Measurements from ENCODE around the gene UFSP1. TPM values are rescaled to one million over a fixed set of nuclear protein-coding genes. Genes with fewer than 3 reads are reported as not detected.

Gene UFSP1
- total and polyA plus RNA-seq, 2 of the 13 experiments (the other 11 are each of a cell fraction or from before 2014, with no cell fraction given), result 0.65 to 3.3 TPM

DNA sequence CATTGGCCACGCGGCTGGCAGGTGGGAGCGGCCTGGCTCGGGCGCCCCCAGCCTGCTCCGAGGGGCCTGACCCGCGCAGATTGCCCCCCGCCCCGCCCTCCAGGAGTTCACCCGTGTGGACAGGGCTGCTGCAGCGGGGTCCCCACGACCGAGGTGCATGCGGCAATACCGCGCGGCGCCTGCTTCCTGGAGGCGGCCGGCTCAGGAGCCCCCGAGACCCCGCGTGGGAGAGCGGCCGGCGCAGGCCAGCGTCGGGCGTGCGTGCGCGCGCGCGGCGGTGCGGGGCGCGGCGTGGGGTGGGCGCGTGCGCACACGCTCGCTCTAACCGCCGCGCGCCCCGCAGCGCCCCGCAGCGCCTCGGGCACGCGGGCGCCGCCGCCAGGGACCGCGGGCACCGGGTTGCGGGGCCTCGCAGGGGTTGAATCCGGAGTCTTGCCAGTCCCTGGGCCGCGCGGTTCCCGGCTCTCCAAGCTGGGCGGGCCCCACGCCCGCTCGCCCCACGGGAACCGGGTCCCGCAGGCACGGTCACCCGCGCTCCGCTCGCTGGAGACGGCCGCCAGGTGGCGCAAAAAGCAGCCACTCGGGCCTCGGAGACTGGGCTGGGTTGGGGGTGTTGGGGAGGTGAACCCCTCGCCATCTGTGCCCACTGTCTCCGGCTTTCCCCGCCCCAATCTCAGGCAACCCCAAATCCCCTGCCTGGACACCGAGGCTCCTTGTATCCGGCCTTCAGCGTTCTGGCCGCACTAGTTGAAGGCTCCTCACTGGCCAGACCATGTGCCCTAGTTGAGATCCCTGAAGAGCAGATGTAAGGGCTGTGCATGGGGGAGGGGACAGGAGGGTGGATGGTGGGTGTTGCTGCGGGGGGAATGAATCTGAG, 7.5 kb upstream of the UFSP1 start (continued):
- TF ChIP-seq MXD4 (CRISPR knock-in tag; IDR thresholded peaks at IDR 0.05) (no peak), KDM3A (CRISPR knock-in tag; IDR thresholded peaks at IDR 0.05; ENCODE audit: low read depth) (no peak), ZMAT3 (CRISPR knock-in tag; conservative IDR thresholded peaks at IDR 0.05) (no peak), HOXA7 (CRISPR knock-in tag; IDR thresholded peaks at IDR 0.05) (no peak), ZNF256 (CRISPR knock-in tag; conservative IDR thresholded peaks at IDR 0.05) (no peak), CBFB (CRISPR knock-in tag; IDR thresholded peaks at IDR 0.05) (no peak), CBX5 (CRISPR knock-in tag; IDR thresholded peaks at IDR 0.05; ENCODE audit: borderline replicate concordance) (no peak)
- TF ChIP-seq, protein P1, sequence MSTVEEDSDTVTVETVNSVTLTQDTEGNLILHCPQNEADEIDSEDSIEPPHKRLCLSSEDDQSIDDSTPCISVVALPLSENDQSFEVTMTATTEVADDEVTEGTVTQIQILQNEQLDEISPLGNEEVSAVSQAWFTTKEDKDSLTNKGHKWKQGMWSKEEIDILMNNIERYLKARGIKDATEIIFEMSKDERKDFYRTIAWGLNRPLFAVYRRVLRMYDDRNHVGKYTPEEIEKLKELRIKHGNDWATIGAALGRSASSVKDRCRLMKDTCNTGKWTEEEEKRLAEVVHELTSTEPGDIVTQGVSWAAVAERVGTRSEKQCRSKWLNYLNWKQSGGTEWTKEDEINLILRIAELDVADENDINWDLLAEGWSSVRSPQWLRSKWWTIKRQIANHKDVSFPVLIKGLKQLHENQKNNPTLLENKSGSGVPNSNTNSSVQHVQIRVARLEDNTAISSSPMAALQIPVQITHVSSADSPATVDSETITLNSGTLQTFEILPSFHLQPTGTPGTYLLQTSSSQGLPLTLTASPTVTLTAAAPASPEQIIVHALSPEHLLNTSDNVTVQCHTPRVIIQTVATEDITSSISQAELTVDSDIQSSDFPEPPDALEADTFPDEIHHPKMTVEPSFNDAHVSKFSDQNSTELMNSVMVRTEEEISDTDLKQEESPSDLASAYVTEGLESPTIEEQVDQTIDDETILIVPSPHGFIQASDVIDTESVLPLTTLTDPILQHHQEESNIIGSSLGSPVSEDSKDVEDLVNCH (CRISPR knock-in tag; IDR thresholded peaks at IDR 0.05), result no peak
- TF ChIP-seq, protein P2, sequence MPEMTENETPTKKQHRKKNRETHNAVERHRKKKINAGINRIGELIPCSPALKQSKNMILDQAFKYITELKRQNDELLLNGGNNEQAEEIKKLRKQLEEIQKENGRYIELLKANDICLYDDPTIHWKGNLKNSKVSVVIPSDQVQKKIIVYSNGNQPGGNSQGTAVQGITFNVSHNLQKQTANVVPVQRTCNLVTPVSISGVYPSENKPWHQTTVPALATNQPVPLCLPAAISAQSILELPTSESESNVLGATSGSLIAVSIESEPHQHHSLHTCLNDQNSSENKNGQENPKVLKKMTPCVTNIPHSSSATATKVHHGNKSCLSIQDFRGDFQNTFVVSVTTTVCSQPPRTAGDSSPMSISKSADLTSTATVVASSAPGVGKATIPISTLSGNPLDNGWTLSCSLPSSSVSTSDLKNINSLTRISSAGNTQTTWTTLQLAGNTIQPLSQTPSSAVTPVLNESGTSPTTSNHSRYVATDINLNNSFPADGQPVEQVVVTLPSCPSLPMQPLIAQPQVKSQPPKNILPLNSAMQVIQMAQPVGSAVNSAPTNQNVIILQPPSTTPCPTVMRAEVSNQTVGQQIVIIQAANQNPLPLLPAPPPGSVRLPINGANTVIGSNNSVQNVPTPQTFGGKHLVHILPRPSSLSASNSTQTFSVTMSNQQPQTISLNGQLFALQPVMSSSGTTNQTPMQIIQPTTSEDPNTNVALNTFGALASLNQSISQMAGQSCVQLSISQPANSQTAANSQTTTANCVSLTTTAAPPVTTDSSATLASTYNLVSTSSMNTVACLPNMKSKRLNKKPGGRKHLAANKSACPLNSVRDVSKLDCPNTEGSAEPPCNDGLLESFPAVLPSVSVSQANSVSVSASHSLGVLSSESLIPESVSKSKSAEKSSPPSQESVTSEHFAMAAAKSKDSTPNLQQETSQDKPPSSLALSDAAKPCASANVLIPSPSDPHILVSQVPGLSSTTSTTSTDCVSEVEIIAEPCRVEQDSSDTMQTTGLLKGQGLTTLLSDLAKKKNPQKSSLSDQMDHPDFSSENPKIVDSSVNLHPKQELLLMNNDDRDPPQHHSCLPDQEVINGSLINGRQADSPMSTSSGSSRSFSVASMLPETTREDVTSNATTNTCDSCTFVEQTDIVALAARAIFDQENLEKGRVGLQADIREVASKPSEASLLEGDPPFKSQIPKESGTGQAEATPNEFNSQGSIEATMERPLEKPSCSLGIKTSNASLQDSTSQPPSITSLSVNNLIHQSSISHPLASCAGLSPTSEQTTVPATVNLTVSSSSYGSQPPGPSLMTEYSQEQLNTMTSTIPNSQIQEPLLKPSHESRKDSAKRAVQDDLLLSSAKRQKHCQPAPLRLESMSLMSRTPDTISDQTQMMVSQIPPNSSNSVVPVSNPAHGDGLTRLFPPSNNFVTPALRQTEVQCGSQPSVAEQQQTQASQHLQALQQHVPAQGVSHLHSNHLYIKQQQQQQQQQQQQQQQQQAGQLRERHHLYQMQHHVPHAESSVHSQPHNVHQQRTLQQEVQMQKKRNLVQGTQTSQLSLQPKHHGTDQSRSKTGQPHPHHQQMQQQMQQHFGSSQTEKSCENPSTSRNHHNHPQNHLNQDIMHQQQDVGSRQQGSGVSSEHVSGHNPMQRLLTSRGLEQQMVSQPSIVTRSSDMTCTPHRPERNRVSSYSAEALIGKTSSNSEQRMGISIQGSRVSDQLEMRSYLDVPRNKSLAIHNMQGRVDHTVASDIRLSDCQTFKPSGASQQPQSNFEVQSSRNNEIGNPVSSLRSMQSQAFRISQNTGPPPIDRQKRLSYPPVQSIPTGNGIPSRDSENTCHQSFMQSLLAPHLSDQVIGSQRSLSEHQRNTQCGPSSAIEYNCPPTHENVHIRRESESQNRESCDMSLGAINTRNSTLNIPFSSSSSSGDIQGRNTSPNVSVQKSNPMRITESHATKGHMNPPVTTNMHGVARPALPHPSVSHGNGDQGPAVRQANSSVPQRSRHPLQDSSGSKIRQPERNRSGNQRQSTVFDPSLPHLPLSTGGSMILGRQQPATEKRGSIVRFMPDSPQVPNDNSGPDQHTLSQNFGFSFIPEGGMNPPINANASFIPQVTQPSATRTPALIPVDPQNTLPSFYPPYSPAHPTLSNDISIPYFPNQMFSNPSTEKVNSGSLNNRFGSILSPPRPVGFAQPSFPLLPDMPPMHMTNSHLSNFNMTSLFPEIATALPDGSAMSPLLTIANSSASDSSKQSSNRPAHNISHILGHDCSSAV (CRISPR knock-in tag; IDR thresholded peaks at IDR 0.05; ENCODE audit: borderline replicate concordance), result no peak
- TF ChIP-seq, protein P3, sequence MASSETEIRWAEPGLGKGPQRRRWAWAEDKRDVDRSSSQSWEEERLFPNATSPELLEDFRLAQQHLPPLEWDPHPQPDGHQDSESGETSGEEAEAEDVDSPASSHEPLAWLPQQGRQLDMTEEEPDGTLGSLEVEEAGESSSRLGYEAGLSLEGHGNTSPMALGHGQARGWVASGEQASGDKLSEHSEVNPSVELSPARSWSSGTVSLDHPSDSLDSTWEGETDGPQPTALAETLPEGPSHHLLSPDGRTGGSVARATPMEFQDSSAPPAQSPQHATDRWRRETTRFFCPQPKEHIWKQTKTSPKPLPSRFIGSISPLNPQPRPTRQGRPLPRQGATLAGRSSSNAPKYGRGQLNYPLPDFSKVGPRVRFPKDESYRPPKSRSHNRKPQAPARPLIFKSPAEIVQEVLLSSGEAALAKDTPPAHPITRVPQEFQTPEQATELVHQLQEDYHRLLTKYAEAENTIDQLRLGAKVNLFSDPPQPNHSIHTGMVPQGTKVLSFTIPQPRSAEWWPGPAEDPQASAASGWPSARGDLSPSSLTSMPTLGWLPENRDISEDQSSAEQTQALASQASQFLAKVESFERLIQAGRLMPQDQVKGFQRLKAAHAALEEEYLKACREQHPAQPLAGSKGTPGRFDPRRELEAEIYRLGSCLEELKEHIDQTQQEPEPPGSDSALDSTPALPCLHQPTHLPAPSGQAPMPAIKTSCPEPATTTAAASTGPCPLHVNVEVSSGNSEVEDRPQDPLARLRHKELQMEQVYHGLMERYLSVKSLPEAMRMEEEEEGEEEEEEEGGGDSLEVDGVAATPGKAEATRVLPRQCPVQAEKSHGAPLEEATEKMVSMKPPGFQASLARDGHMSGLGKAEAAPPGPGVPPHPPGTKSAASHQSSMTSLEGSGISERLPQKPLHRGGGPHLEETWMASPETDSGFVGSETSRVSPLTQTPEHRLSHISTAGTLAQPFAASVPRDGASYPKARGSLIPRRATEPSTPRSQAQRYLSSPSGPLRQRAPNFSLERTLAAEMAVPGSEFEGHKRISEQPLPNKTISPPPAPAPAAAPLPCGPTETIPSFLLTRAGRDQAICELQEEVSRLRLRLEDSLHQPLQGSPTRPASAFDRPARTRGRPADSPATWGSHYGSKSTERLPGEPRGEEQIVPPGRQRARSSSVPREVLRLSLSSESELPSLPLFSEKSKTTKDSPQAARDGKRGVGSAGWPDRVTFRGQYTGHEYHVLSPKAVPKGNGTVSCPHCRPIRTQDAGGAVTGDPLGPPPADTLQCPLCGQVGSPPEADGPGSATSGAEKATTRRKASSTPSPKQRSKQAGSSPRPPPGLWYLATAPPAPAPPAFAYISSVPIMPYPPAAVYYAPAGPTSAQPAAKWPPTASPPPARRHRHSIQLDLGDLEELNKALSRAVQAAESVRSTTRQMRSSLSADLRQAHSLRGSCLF (CRISPR knock-in tag; IDR thresholded peaks at IDR 0.05; ENCODE audit: borderline replicate concordance), result no peak
- TF ChIP-seq, protein P4, sequence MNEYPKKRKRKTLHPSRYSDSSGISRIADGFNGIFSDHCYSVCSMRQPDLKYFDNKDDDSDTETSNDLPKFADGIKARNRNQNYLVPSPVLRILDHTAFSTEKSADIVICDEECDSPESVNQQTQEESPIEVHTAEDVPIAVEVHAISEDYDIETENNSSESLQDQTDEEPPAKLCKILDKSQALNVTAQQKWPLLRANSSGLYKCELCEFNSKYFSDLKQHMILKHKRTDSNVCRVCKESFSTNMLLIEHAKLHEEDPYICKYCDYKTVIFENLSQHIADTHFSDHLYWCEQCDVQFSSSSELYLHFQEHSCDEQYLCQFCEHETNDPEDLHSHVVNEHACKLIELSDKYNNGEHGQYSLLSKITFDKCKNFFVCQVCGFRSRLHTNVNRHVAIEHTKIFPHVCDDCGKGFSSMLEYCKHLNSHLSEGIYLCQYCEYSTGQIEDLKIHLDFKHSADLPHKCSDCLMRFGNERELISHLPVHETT (CRISPR knock-in tag; conservative IDR thresholded peaks at IDR 0.05), result no peak

Data from HepG2 (cell line).